Prostate gland (tissue), 2 donors: ENCODE results near the gene SERPINA7.
A peak's percentile ranks its signal among the peaks of the same experiment; 100 is the strongest.

ENCODE experiments used
- CTCF ChIP-seq, 4 experiments: fragments of 200-600 bp in 2 of 4; fragments of 450-650 bp in 2 of 4; sonication (generic) in 2 of 4; IDR thresholded peaks; 1 replicate in 3 of 4; 2 replicates in 1 of 4; pipeline ENCODE4 v1.5.1; 2016 to 2019; ENCODE audit warnings: antibody characterized with exemption in 4 of 4, mild to moderate bottlenecking in 2 of 4, moderate library complexity in 2 of 4
- POLR2AphosphoS5 ChIP-seq: sonication (generic); formaldehyde crosslinking; IDR thresholded peaks from one replicate; pipeline ENCODE4 v1.6.1; 2017; ENCODE audit warnings: antibody characterized with exemption

GRCh38 chrX:106042296-106042695, 3.8 kb upstream of the SERPINA7 start:
- no peak for TF ChIP-seq CTCF (IDR thresholded peaks at IDR 0.05)
- peak; percentile 66 for TF ChIP-seq POLR2AphosphoS5
